ENCODE data around the gene WNT3. TPM values are rescaled to one million over a fixed set of nuclear protein-coding genes. Genes with fewer than 3 reads are reported as not detected.

The WNT3 gene
- total and polyA plus RNA-seq, 2 of the 8 experiments (the other 6 are each of a cell fraction or from before 2014, with no cell fraction given): 0.56 to 2.0 TPM

GRCh38 chr17:46773676-46774075 lies 44.8 kb downstream of the WNT3 start:
- peak overlapping the region; percentile 26 for H2BK120ac ChIP-seq (replicated peaks; ENCODE audit: low read depth, low read length)
- H3K56ac ChIP-seq (replicated peaks; ENCODE audit: insufficient read length, low read depth, low read length): no peak overlapping the region
- H3K23me2 ChIP-seq (ENCODE audit: low read depth, low read length): peaks cover 10% of the 10 kb centered on the region; the same call in 1 of the 2 replicates
- H4K5ac ChIP-seq (ENCODE audit: insufficient read length, low read depth, low read length): no peak overlapping the region
- H4K8ac ChIP-seq (ENCODE audit: extremely low read depth, insufficient read depth, low read length): no peak overlapping the region
- H3K14ac ChIP-seq (ENCODE audit: insufficient read length): no peak overlapping the region
- 74% methylated on average over 15 of the region's 15 CpGs; no CpG with 5 or more reads in 1 of the 2 experiments for WGBS, 2 experiments (ENCODE audit: extremely low coverage in 1 of 2, insufficient coverage in 1 of 2, insufficient read length in 1 of 2, insufficient replicate concordance in 2 of 2, low coverage in 1 of 2, low lambda C conversion rate in 2 of 2, missing lambda C conversion rate in 1 of 2)
- no peak overlapping the region for H3K27ac ChIP-seq (ENCODE audit: low read depth, low read length)
- peak; percentile 10 for TF ChIP-seq EZH2 (IDR thresholded peaks at IDR 0.05; ENCODE audit: low read depth, low read length, severe bottlenecking)
- no peak for TF ChIP-seq CHD2 (IDR thresholded peaks at IDR 0.05; ENCODE audit: low read length)
- DNase-seq (ENCODE audit: low read depth in 1 of 2, low spot score in 2 of 2) (no peak), FAIRE-seq (no peak)
- peak overlapping the region; percentile 90 for H2BK12ac ChIP-seq (ENCODE audit: low read depth, low read length)
- H4K20me1 ChIP-seq (replicated peaks in 1 of 2; ENCODE audit: control insufficient read depth in 1 of 2, insufficient read depth in 2 of 2, low read length in 2 of 2): peaks cover 4 to 10% of the 10 kb centered on the region in 2 experiments
- no peak overlapping the region for H3K4me3 ChIP-seq (ENCODE audit: extremely low read depth in 1 of 4, insufficient read depth in 2 of 4, low read depth in 3 of 4, low read length in 4 of 4)
- H2BK5ac ChIP-seq (ENCODE audit: low read depth, low read length): peak overlapping the region; percentile 52; the same call in 1 of the 2 replicates
- ChIA-PET POLR2A (ENCODE audit: partially characterized antibody) (no interaction called here), CTCF (ENCODE audit: partially characterized antibody) (interaction anchor here (1.0 to 1.7 kb wide), 3 partner anchors 40 to 62 kb away, joined by 3 to 5 read pairs (median 4); no protein-coding TSS in a partner anchor)
- no peaks in the 10 kb centered on the region for H3K79me2 ChIP-seq (ENCODE audit: control insufficient read depth in 1 of 2, insufficient read depth in 2 of 2, low read length in 2 of 2)
- peaks cover 6 to 32% (median 25%) of the 10 kb centered on the region in 4 experiments for H3K4me1 ChIP-seq (replicated peaks in 1 of 4; ENCODE audit: control insufficient read depth in 3 of 4, insufficient read depth in 4 of 4, low read length in 3 of 4)
- no peaks in the 10 kb centered on the region for H3K79me1 ChIP-seq (ENCODE audit: low read depth, low read length)
- H3K18ac ChIP-seq (ENCODE audit: extremely low read depth, low read length): peak overlapping the region; percentile 48; the same call in 1 of the 2 replicates
- no peak overlapping the region for H2AFZ ChIP-seq (ENCODE audit: low read length)
- H3K9ac ChIP-seq (replicated peaks in 1 of 4; ENCODE audit: extremely low read depth in 1 of 4, low read depth in 3 of 4, low read length in 3 of 4): no peak overlapping the region
- H3K36me3 ChIP-seq (ENCODE audit: control insufficient read depth in 2 of 4, insufficient read depth in 4 of 4, low read length in 3 of 4): no peaks in the 10 kb centered on the region; a peak in 1 of 8 replicates
- H2BK20ac ChIP-seq (ENCODE audit: low read length): 0 out of 2 replicates have a peak overlapping the region, but pooled peaks have one; percentile 32
- no peak overlapping the region for H2BK15ac ChIP-seq (ENCODE audit: low read length)
- peak overlapping the region in 1 of 2 experiments; percentile 75; a peak in 1 of 4 replicates for H3K4me2 ChIP-seq (ENCODE audit: insufficient read depth in 1 of 2, low read depth in 2 of 2, low read length in 2 of 2)
- H3K4ac ChIP-seq (replicated peaks; ENCODE audit: insufficient read length, low read depth, low read length): no peak overlapping the region
- peak overlapping the region; percentile 45 for H4K91ac ChIP-seq (replicated peaks; ENCODE audit: insufficient read length, low read length)
- H3K23ac ChIP-seq (ENCODE audit: insufficient read length): no peak overlapping the region
- peak overlapping the region; percentile 88; the same call in 1 of the 2 replicates for H2AK5ac ChIP-seq (ENCODE audit: low read depth, low read length)
- H3K9me3 ChIP-seq (ENCODE audit: insufficient read depth in 2 of 2, low read depth in 1 of 2, low read length in 1 of 2): peaks cover 0 to 2% of the 10 kb centered on the region in 2 experiments; a peak in 1 of 4 replicates
- H3K27me3 ChIP-seq (replicated peaks in 1 of 4; ENCODE audit: control insufficient read depth in 3 of 4, extremely low read depth in 1 of 4, insufficient read depth in 3 of 4, low read length in 3 of 4): peaks cover 48 to 83% (median 78%) of the 10 kb centered on the region in 4 experiments

All from H1 (cell line).